Fibroblast of villous mesenchyme (primary cell): Measurements from ENCODE around the gene PCSK6. TPM values are rescaled to one million over a fixed set of nuclear protein-coding genes. Genes with fewer than 3 reads are reported as not detected.

ENCODE experiments used
- DNase-seq: peaks from one replicate; pipeline ENCODE4 v3.0.0-alpha.2; 2010; ENCODE audit warnings: low read depth
- H3K4me3 ChIP-seq: 2 replicates; pipeline ENCODE4 v1.5.1; 2011; ENCODE audit warnings: low read depth, mild to moderate bottlenecking, low read length
- CTCF ChIP-seq: IDR thresholded peaks from 2 replicates; pipeline ENCODE4 v1.5.1; 2012; ENCODE audit warnings: low read depth, mild to moderate bottlenecking, low read length; ENCODE audit not compliant: insufficient read depth
- total RNA-seq: library from RNA; depleted of rRNA; stranded (reverse); fragments of >200 nt; gene quantifications from 2 replicates; pipeline ENCODE4 v1.2.3, GENCODE V29; 2012

PCSK6 gene
- total RNA-seq, 1 donor = 10.4 TPM

GRCh38 chr15:101393172-101393571, 96.3 kb downstream of the PCSK6 start:
- TF ChIP-seq CTCF = no peak
- DNase-seq = no peak
- H3K4me3 ChIP-seq = no peak overlapping the region

- no peak for DNase-seq
- no peak overlapping the region for H3K4me3 ChIP-seq
- no peak for TF ChIP-seq CTCF
Observed at GRCh38 chr15:101391981-101392640, 97.4 kb downstream of the PCSK6 start.

- no peak overlapping the region for H3K4me3 ChIP-seq
Observed at GRCh38 chr15:101391431-101391830, 98.1 kb downstream of the PCSK6 start.

GRCh38 chr15:101390462-101390861, 99.0 kb downstream of the PCSK6 start:
- no peak for DNase-seq
- no peak for TF ChIP-seq CTCF

More at GRCh38 chr15:101391431-101391830, 98.1 kb downstream of the PCSK6 start:
- no peak for TF ChIP-seq CTCF
- no peak for DNase-seq

GRCh38 chr15:101390060-101390459, 99.4 kb downstream of the PCSK6 start:
- no peak for DNase-seq
- no peak for TF ChIP-seq CTCF
- H3K4me3 ChIP-seq = no peak overlapping the region

More at GRCh38 chr15:101390462-101390861, 99.0 kb downstream of the PCSK6 start:
- no peak overlapping the region for H3K4me3 ChIP-seq

- no peak for DNase-seq
- no peak overlapping the region for H3K4me3 ChIP-seq
- no peak for TF ChIP-seq CTCF
Observed at GRCh38 chr15:101389362-101389761, 100.1 kb downstream of the PCSK6 start.

GRCh38 chr15:101388046-101388445, 101.5 kb downstream of the PCSK6 start:
- TF ChIP-seq CTCF = no peak
- H3K4me3 ChIP-seq = no peak overlapping the region
- DNase-seq = no peak
